Naive thymus-derived CD4-positive, alpha-beta T cell (primary cell): Measurements from ENCODE around the gene RPUSD1. TPM values are rescaled to one million over a fixed set of nuclear protein-coding genes. Genes with fewer than 3 reads are reported as not detected.

Experiments
- ATAC-seq: fragments of 150-1000 bp; cut with Tn5 transposase; 2 replicates; pipeline ENCODE4 v1.10.0; 2021; ENCODE audit warnings: mild to moderate bottlenecking, moderate library complexity
- CTCF ChIA-PET: fragments of 350-600 bp; sonication (Branson Sonifier 250); formaldehyde crosslinking; loops from one replicate; lab custom pipeline; 2021; ENCODE audit warnings: antibody characterized with exemption; lab: Charles Lee
- POLR2A ChIA-PET: fragments of 350-600 bp; sonication (Branson Sonifier 250); formaldehyde crosslinking; loops from one replicate; lab custom pipeline; 2021; ENCODE audit warnings: antibody characterized with exemption, inconsistent platforms; lab: Charles Lee
- DNase-seq, 9 donors: peaks; one replicate each; pipeline versions ENCODE4 v3.0.0 to v3.0.0-alpha.2; 2020 to 2022; ENCODE audit warnings: mixed read lengths in 1 of 9
- H3K27ac ChIP-seq: one replicate; pipeline ENCODE4 v1.7.0; 2013; ENCODE audit warnings: mild to moderate bottlenecking, low read depth, low read length, moderate library complexity
- H3K27me3 ChIP-seq, 2 donors: one replicate each; pipeline ENCODE4 v1.7.0; 2013; ENCODE audit warnings: low read length in 2 of 2, mild to moderate bottlenecking in 2 of 2, moderate library complexity in 2 of 2; ENCODE audit not compliant: control insufficient read depth in 2 of 2, insufficient read depth in 2 of 2
- H3K36me3 ChIP-seq, 3 experiments: 1 replicate in 2 of 3; 2 replicates in 1 of 3; pipeline ENCODE4 v1.7.0; 2013; ENCODE audit warnings: low read length in 3 of 3, mild to moderate bottlenecking in 3 of 3, moderate library complexity in 1 of 3; ENCODE audit not compliant: insufficient read depth in 3 of 3, control insufficient read depth in 2 of 3
- H3K4me1 ChIP-seq, 2 donors: one replicate each; pipeline ENCODE4 v1.7.0; 2013; ENCODE audit warnings: low read length in 2 of 2, mild to moderate bottlenecking in 2 of 2, moderate library complexity in 1 of 2; ENCODE audit not compliant: control insufficient read depth in 2 of 2, insufficient read depth in 2 of 2
- H3K4me3 ChIP-seq: 2 replicates; pipeline ENCODE4 v1.7.0; 2013; ENCODE audit warnings: mild to moderate bottlenecking, low read length
- H3K9me3 ChIP-seq, 3 experiments: 1 replicate in 2 of 3; 2 replicates in 1 of 3; pipeline ENCODE4 v1.7.0; 2013; ENCODE audit warnings: low read length in 3 of 3; ENCODE audit not compliant: control insufficient read depth in 2 of 3
- H3K27ac Mint-ChIP-seq, 9 donors: one replicate each; pipeline ENCODE4 v1.8.0; 2020 to 2022; ENCODE audit warnings: mixed read lengths in 9 of 9, mild to moderate bottlenecking in 8 of 9, moderate library complexity in 5 of 9, inconsistent platforms in 2 of 9
- H3K27me3 Mint-ChIP-seq, 5 donors: one replicate each; pipeline ENCODE4 v1.8.0; 2021 to 2022; ENCODE audit warnings: mixed read lengths in 5 of 5, mild to moderate bottlenecking in 1 of 5
- H3K36me3 Mint-ChIP-seq, 5 donors: one replicate each; pipeline ENCODE4 v1.8.0; 2020 to 2022; ENCODE audit warnings: mixed read lengths in 5 of 5, mild to moderate bottlenecking in 3 of 5, inconsistent platforms in 1 of 5
- H3K4me1 Mint-ChIP-seq, 7 donors: one replicate each; pipeline ENCODE4 v1.8.0; 2020 to 2022; ENCODE audit warnings: mixed read lengths in 7 of 7, mild to moderate bottlenecking in 3 of 7, inconsistent platforms in 1 of 7
- H3K4me3 Mint-ChIP-seq, 10 donors: one replicate each; pipeline ENCODE4 v1.8.0; 2020 to 2022; ENCODE audit warnings: mild to moderate bottlenecking in 10 of 10, mixed read lengths in 10 of 10, moderate library complexity in 6 of 10, inconsistent platforms in 2 of 10
- H3K9me3 Mint-ChIP-seq, 11 donors: one replicate each; pipeline ENCODE4 v1.8.0; 2020 to 2022; ENCODE audit warnings: mixed read lengths in 11 of 11, mild to moderate bottlenecking in 4 of 11, inconsistent platforms in 1 of 11, moderate library complexity in 1 of 11
- intact Hi-C, 2 donors: fragments of 100-400 bp; cut with micrococcal nuclease; formaldehyde crosslinking; loops; one replicate each; pipeline ENCODE4 v1.15.1; 2023
- polyA plus RNA-seq, 2 donors: library from polyadenylated mRNA; unstranded; fragments of 300-500 nt; fragmentation: Illumina TruSeq; gene quantifications; one replicate each; pipeline ENCODE4 v1.2.3, GENCODE V29; 2021
- total RNA-seq, 6 experiments: library from RNA in 5 of 6; stranded (reverse) in 5 of 6; gene quantifications; 1 replicate in 5 of 6; 2 replicates in 1 of 6; pipeline ENCODE4 v1.2.3 and lab custom pipeline; 2021 to 2026

RPUSD1 gene
- total and polyA plus RNA-seq, 7 experiments from 2014 or later, result 16.3 to 42.9 (median 30.3) TPM

DNA sequence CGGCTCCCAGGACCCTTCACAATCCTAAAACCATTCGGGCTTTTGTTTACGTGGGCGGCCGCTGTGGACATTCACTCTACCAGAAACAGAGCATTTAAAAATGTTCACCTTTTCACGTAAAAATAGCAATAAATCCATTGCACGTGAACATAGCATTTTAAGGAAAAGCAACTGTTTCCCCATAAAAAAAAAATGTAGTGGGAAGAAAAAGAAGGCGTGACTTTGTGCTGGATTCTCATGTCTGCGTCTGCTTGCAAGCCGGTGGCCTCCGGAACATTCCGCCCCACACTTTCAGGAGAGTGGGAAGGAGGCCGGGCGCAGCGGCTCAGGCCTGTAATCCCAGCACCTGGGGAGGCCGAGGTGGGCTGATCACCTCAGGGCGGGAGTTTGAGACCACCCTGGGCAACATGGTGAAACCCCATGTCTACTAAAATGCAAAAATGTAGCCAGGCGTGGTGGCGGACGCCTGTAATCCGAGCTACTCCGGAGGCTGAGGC is 25.8 kb upstream of the RPUSD1 start:
- no peak overlapping the region for H3K27ac ChIP-seq
- no peaks in the 10 kb centered on the region for H3K36me3 ChIP-seq
- DNase-seq (no peak), ATAC-seq (no peak)
- intact Hi-C loops, result no loop called here
- no peaks in the 10 kb centered on the region for H3K4me1 ChIP-seq
- no peaks in the 10 kb centered on the region for H3K27me3 ChIP-seq
- POLR2A ChIA-PET, result no interaction called here
- CTCF ChIA-PET, result interaction anchor here (1.9 kb wide), 1 partner anchor 242 kb away, joined by 9 read pairs; no protein-coding TSS in a partner anchor
- Mint-ChIP-seq H3K36me3 (no peaks in the 10 kb centered on the region), H3K9me3 (peaks cover 0 to 3% (median 0%) of the 10 kb centered on the region in 11 donors), H3K4me1 (peaks cover 0 to 8% (median 4%) of the 10 kb centered on the region in 7 donors), H3K27me3 (peaks cover 11 to 30% (median 16%) of the 10 kb centered on the region in 5 donors), H3K4me3 (peak overlapping the region in 1 of 10 donors; percentile 40), H3K27ac (no peak overlapping the region)
- no peaks in the 10 kb centered on the region for H3K9me3 ChIP-seq
- no peak overlapping the region for H3K4me3 ChIP-seq

DNA sequence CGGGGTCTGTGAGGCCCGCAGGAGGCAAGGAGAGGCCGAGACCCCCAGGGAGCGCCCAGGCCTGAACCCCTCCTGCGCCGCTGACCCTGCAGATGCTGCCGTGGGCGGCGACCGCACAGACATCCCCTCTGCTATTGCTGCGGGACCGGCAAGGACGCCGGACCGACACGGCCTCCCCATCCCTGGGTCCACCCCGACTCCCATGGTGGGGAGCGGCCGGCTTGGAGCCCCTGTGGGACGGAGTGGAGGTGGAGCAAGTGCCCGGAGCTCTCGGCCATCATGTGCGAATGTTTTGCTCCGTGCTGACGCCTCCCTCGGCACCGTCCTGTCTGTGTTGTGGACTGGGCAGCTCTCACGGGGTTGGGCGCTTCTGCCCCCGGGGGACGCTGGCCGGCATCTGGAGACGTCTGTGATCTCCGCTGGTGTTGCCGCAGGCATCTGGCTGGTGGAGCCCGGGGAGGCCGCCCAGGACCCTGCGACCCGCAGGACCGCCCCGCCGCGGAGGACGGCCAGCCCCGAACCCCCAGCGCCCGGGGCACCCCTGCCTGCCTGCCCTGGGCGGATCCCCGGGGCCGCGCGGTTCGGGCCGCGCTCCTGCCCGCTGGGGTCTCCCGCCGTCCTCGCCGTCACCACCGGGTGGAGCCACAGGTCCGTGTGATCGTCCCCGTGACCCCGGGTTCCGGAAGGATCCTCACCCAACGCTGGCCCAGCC is 25.2 kb upstream of the RPUSD1 start:
- Histone ChIP-seq H3K4me1 (peaks cover 0 to 4% of the 10 kb centered on the region in 2 donors), H3K27ac (no peak overlapping the region), H3K4me3 (no peak overlapping the region), H3K27me3 (no peaks in the 10 kb centered on the region), H3K36me3 (no peaks in the 10 kb centered on the region), H3K9me3 (no peaks in the 10 kb centered on the region)
- peak overlapping the region in 3 of 10 donors; percentile 21 to 40 (median 32) for H3K4me3 Mint-ChIP-seq
- ChIA-PET CTCF (interaction anchor here (1.9 kb wide), 1 partner anchor 242 kb away, joined by 9 read pairs; no protein-coding TSS in a partner anchor), POLR2A (no interaction called here)
- peak overlapping the region in 1 of 9 donors; percentile 40 for H3K27ac Mint-ChIP-seq
- H3K4me1 Mint-ChIP-seq, result peaks cover 0 to 13% (median 7%) of the 10 kb centered on the region in 7 donors
- no peaks in the 10 kb centered on the region for H3K36me3 Mint-ChIP-seq
- H3K27me3 Mint-ChIP-seq, result peaks cover 11 to 30% (median 16%) of the 10 kb centered on the region in 5 donors
- peak; percentile 77 for ATAC-seq
- H3K9me3 Mint-ChIP-seq, result peaks cover 0 to 3% (median 0%) of the 10 kb centered on the region in 11 donors
- intact Hi-C loops, result no loop called here
- peak in 7 of 9 donors; percentile 28 to 65 (median 44) for DNase-seq

DNA sequence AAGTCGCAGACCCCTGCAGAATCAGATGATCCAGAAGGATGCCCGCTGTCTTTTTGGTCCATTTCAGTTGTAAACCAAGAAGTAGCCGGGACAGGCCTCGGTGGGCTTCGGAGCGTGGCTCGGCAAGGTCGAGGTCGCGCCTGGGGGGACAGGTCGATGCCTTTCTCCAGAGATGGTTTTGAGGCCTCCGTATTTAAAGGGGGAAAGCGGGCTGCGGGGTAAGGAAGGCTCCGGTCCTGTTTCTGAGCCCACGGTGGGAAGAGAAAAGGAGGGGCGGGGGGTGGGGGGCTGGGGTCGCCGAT is 19.9 kb upstream of the RPUSD1 start:
- no peaks in the 10 kb centered on the region for H3K9me3 ChIP-seq
- no peaks in the 10 kb centered on the region for H3K27me3 ChIP-seq
- no peak for ATAC-seq
- peaks cover 0 to 9% of the 10 kb centered on the region in 2 donors for H3K4me1 ChIP-seq
- peaks cover 0 to 19% (median 14%) of the 10 kb centered on the region in 7 donors for H3K4me1 Mint-ChIP-seq
- H3K27ac Mint-ChIP-seq, result peak overlapping the region; percentile 92 to 98 (median 97)
- H3K4me3 ChIP-seq, result peak overlapping the region; percentile 92
- intact Hi-C loops, result no loop called here
- H3K36me3 ChIP-seq, result no peaks in the 10 kb centered on the region
- CTCF ChIA-PET, result interaction anchor here (0.6 kb wide), 1 partner anchor 295 kb away, joined by 4 read pairs; no protein-coding TSS in a partner anchor
- H3K36me3 Mint-ChIP-seq, result peaks cover 0 to 4% (median 0%) of the 10 kb centered on the region in 5 donors
- H3K27me3 Mint-ChIP-seq, result peaks cover 4 to 19% (median 9%) of the 10 kb centered on the region in 5 donors
- peaks cover 0 to 3% (median 0%) of the 10 kb centered on the region in 11 donors for H3K9me3 Mint-ChIP-seq
- H3K27ac ChIP-seq, result peak overlapping the region; percentile 88
- no peak for DNase-seq
- POLR2A ChIA-PET, result interaction anchor here (0.6 kb wide), 1 partner anchor 772 kb away, joined by 3 read pairs; no protein-coding TSS in a partner anchor
- H3K4me3 Mint-ChIP-seq, result peak overlapping the region; percentile 92 to 100 (median 95)

DNA sequence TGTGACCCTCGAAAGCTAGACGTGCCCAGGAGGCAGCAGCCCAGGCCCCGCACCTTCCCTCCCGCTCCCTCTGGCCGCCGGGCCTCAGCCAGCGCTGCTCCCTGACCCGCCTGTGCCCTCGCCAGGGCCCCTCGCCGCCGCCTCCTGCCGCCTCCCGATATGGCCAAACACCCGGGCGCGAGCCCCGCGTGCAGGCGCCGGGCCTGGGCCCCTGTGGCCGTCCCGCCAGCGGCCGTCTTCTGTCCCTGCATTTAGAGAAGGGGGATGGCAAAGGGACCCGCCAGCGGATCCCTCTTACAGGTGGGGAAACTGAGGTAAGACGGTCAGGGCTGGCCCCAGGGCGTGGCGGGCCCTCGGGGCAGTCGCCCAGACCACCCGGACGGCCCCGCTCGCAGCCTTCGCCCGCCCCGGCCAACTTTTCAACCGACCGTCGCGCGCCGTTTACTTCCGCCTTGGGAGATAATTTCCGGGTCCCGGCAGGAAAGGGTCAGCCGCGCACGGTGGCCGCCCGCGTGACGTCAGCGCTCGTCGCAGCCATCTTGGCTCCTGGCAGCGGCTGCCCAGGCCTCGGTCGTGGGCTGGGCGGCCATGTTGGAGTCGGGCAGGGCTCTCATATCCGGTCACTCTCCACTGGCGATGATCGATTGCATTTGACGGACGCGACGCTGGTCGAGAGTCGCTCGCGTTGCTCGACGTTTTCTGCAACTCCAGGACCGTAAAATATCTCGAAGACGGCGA is 19.3 kb upstream of the RPUSD1 start:
- CTCF ChIA-PET, result interaction anchor here (0.7 kb wide), 1 partner anchor 1239 kb away, joined by 3 read pairs; no protein-coding TSS in a partner anchor

DNA sequence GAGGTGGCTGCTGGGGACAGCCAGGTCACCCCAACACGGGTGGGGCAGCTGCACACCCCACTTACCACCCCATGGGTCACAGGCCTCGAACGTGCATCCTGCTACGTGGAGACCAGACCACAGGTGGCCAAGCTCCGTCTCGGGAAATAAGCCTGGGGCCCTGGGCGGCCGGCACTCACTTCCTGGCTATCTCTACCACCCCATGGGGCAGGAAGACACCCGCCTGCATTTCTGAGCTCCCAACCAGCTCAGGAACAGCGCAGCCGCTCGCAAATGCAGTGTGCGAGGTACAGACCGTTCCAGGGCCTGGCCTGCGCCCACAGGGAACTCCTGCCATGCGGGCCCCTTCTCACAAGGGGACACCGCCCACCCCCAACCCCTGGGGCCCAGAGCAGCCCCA is 17.3 kb upstream of the RPUSD1 start:
- Mint-ChIP-seq H3K4me1 (peaks cover 0 to 16% (median 12%) of the 10 kb centered on the region in 7 donors), H3K36me3 (peaks cover 0 to 4% (median 0%) of the 10 kb centered on the region in 5 donors), H3K4me3 (peak overlapping the region in 1 of 10 donors; percentile 41), H3K27me3 (peaks cover 0 to 6% (median 0%) of the 10 kb centered on the region in 5 donors), H3K27ac (no peak overlapping the region), H3K9me3 (no peaks in the 10 kb centered on the region)
- Histone ChIP-seq H3K27ac (no peak overlapping the region), H3K4me3 (no peak overlapping the region), H3K9me3 (no peaks in the 10 kb centered on the region), H3K27me3 (no peaks in the 10 kb centered on the region), H3K36me3 (no peaks in the 10 kb centered on the region), H3K4me1 (peaks cover 0 to 9% of the 10 kb centered on the region in 2 donors)
- CTCF ChIA-PET, result no interaction called here
- DNase-seq (no peak), ATAC-seq (no peak)
- POLR2A ChIA-PET, result no interaction called here
- intact Hi-C loops, result no loop called here

More for the DNA sequence above, 19.3 kb upstream of the RPUSD1 start:
- H3K4me1 Mint-ChIP-seq, result peaks cover 0 to 16% (median 12%) of the 10 kb centered on the region in 7 donors
- H3K4me3 ChIP-seq, result peak overlapping the region; percentile 92
- DNase-seq (peak; percentile 53 to 89 (median 68)), ATAC-seq (peak; percentile 95)
- peaks cover 0 to 4% (median 0%) of the 10 kb centered on the region in 5 donors for H3K36me3 Mint-ChIP-seq
- peak overlapping the region; percentile 88 for H3K27ac ChIP-seq
- no peaks in the 10 kb centered on the region for H3K27me3 ChIP-seq
- POLR2A ChIA-PET, result interaction anchor here (0.5 to 1.1 kb wide), 3 partner anchors 19 to 772 kb away, joined by 3 to 4 read pairs (median 3); partner anchors contain the start of gene CHTF18
- H3K27me3 Mint-ChIP-seq, result peaks cover 0 to 15% (median 5%) of the 10 kb centered on the region in 5 donors
- H3K9me3 ChIP-seq, result no peaks in the 10 kb centered on the region
- peaks cover 0 to 3% (median 0%) of the 10 kb centered on the region in 11 donors for H3K9me3 Mint-ChIP-seq
- H3K4me1 ChIP-seq, result peaks cover 0 to 9% of the 10 kb centered on the region in 2 donors
- H3K4me3 Mint-ChIP-seq, result peak overlapping the region; percentile 92 to 100 (median 95)
- no peaks in the 10 kb centered on the region for H3K36me3 ChIP-seq
- H3K27ac Mint-ChIP-seq, result peak overlapping the region; percentile 92 to 98 (median 97)
- intact Hi-C loops, result loop anchor here (1.0 to 2.0 kb wide), 3 partner anchors 19 to 171 kb away; partner anchors contain the start of genes CHTF18 (in 2 of the 2), LMF1 (in 2 of the 2), RPUSD1 (in 2 of the 2) and METTL26 (in 1 of the 2)
